H1 (cell line): ENCODE data around the gene PAIP2. TPM values are rescaled to one million over a fixed set of nuclear protein-coding genes. Genes with fewer than 3 reads are reported as not detected.

Experiments used
- CTCF ChIA-PET: fragments of 300-600 bp; sonication (Branson Sonifier 250); formaldehyde crosslinking; loops from one replicate; lab custom pipeline; 2021; ENCODE audit not compliant: partially characterized antibody; lab: Charles Lee
- POLR2A ChIA-PET: fragments of 300-600 bp; sonication (Branson Sonifier 250); formaldehyde crosslinking; loops from one replicate; lab custom pipeline; 2021; ENCODE audit warnings: inconsistent platforms; ENCODE audit not compliant: partially characterized antibody; lab: Charles Lee
- DNase-seq, 2 experiments: peaks; one replicate each; pipeline versions ENCODE4 v3.0.0 to v3.0.0-alpha.2; 2010 to 2022; ENCODE audit warnings: low spot score in 2 of 2, low read depth in 1 of 2, mixed read lengths in 1 of 2
- FAIRE-seq: peaks from 2 replicates; lab custom pipeline; 2011; peaks lifted over from hg19 to GRCh38; lab: Jason Lieb, UNC
- H2AFZ ChIP-seq: 2 replicates; pipeline ENCODE4 v1.8.1; 2012; ENCODE audit warnings: low read length, inconsistent platforms
- H2AK5ac ChIP-seq: 2 replicates; pipeline ENCODE4 v1.6.1; 2013; ENCODE audit warnings: low read depth, low read length
- H2BK120ac ChIP-seq: replicated peaks from 2 replicates; pipeline ENCODE3; 2013; ENCODE audit warnings: low read depth, low read length, inconsistent platforms
- H2BK12ac ChIP-seq: 2 replicates; pipeline ENCODE4 v1.6.1; 2013; ENCODE audit warnings: low read depth, low read length
- H2BK15ac ChIP-seq: 2 replicates; pipeline ENCODE4 v1.6.1; 2013; ENCODE audit warnings: low read length
- H2BK20ac ChIP-seq: 2 replicates; pipeline ENCODE4 v1.6.1; 2013; ENCODE audit warnings: low read length
- H2BK5ac ChIP-seq: 2 replicates; pipeline ENCODE4 v1.6.1; 2013; ENCODE audit warnings: low read depth, low read length
- H3K14ac ChIP-seq: 2 replicates; pipeline ENCODE4 v1.6.1; 2013; ENCODE audit warnings: inconsistent platforms; ENCODE audit not compliant: insufficient read length
- H3K18ac ChIP-seq: 2 replicates; pipeline ENCODE4 v1.6.1; 2013; ENCODE audit warnings: low read length; ENCODE audit errors: extremely low read depth
- H3K23ac ChIP-seq: 2 replicates; pipeline ENCODE4 v1.6.1; 2013; ENCODE audit warnings: inconsistent platforms; ENCODE audit not compliant: insufficient read length
- H3K23me2 ChIP-seq: 2 replicates; pipeline ENCODE4 v1.6.1; 2013; ENCODE audit warnings: low read depth, low read length
- H3K27ac ChIP-seq: 2 replicates; pipeline ENCODE4 v1.6.1; 2011; ENCODE audit warnings: low read depth, low read length, inconsistent platforms
- H3K27me3 ChIP-seq, 4 experiments: replicated peaks in 1 of 4; 1 replicate in 1 of 4; 2 replicates in 3 of 4; pipeline versions ENCODE4 v1.6.1 to v1.8.1; 2011 to 2013; ENCODE audit warnings: low read length in 3 of 4, mild to moderate bottlenecking in 3 of 4, inconsistent platforms in 2 of 4, mixed read lengths in 2 of 4, moderate library complexity in 1 of 4; ENCODE audit not compliant: control insufficient read depth in 3 of 4, insufficient read depth in 3 of 4; ENCODE audit errors: extremely low read depth in 1 of 4
- H3K36me3 ChIP-seq, 4 experiments: 2 replicates each; pipeline versions ENCODE4 v1.6.1 to v1.8.1; 2011 to 2013; ENCODE audit warnings: mild to moderate bottlenecking in 4 of 4, low read length in 3 of 4, moderate library complexity in 2 of 4, control low read depth in 1 of 4, inconsistent platforms in 1 of 4; ENCODE audit not compliant: insufficient read depth in 4 of 4, control insufficient read depth in 2 of 4
- H3K4ac ChIP-seq: replicated peaks from 2 replicates; pipeline ENCODE3; 2013; ENCODE audit warnings: low read length, low read depth, mixed read lengths, inconsistent platforms; ENCODE audit not compliant: insufficient read length
- H3K4me1 ChIP-seq, 4 experiments: replicated peaks in 1 of 4; 1 replicate in 1 of 4; 2 replicates in 3 of 4; pipeline versions ENCODE4 v1.6.1 to v1.8.1; 2011 to 2013; ENCODE audit warnings: low read length in 3 of 4, inconsistent platforms in 2 of 4, mixed read lengths in 1 of 4; ENCODE audit not compliant: insufficient read depth in 4 of 4, control insufficient read depth in 3 of 4
- H3K4me2 ChIP-seq, 2 experiments: 2 replicates each; pipeline versions ENCODE4 v1.6.1 to v1.8.1; 2011 to 2013; ENCODE audit warnings: low read depth in 2 of 2, low read length in 2 of 2, control low read depth in 1 of 2, inconsistent platforms in 1 of 2, mild to moderate bottlenecking in 1 of 2; ENCODE audit not compliant: insufficient read depth in 1 of 2
- H3K4me3 ChIP-seq, 4 experiments: fragments of 200-600, 300-600 bp in 1 of 4; sonication (generic), shearing (Covaris generic), sonication (Bioruptor Twin) in 1 of 4; 2 replicates each; pipeline versions ENCODE4 v1.5.1 to v1.8.1; 2011 to 2016; ENCODE audit warnings: low read length in 4 of 4, low read depth in 3 of 4, control low read depth in 2 of 4, inconsistent platforms in 2 of 4, mild to moderate bottlenecking in 2 of 4, mixed read lengths in 1 of 4, moderate library complexity in 1 of 4; ENCODE audit not compliant: insufficient read depth in 2 of 4; ENCODE audit errors: extremely low read depth in 1 of 4
- H3K56ac ChIP-seq: replicated peaks from 2 replicates; pipeline ENCODE3; 2013; ENCODE audit warnings: low read depth, mild to moderate bottlenecking, mixed read lengths, low read length, inconsistent platforms; ENCODE audit not compliant: insufficient read length
- H3K79me1 ChIP-seq: 2 replicates; pipeline ENCODE4 v1.6.1; 2013; ENCODE audit warnings: low read depth, low read length, control low read depth
- H3K79me2 ChIP-seq, 2 experiments: 2 replicates each; pipeline versions ENCODE4 v1.6.1 to v1.8.1; 2012 to 2013; ENCODE audit warnings: low read length in 2 of 2, mild to moderate bottlenecking in 2 of 2, inconsistent platforms in 1 of 2; ENCODE audit not compliant: insufficient read depth in 2 of 2, control insufficient read depth in 1 of 2
- H3K9ac ChIP-seq, 4 experiments: replicated peaks in 1 of 4; 1 replicate in 1 of 4; 2 replicates in 3 of 4; pipeline versions ENCODE4 v1.6.1 to v1.8.1; 2011 to 2013; ENCODE audit warnings: low read depth in 3 of 4, low read length in 3 of 4, control low read depth in 2 of 4, mild to moderate bottlenecking in 2 of 4, moderate library complexity in 2 of 4, inconsistent platforms in 1 of 4; ENCODE audit errors: extremely low read depth in 1 of 4
- H3K9me3 ChIP-seq, 2 experiments: 2 replicates each; pipeline versions ENCODE4 v1.6.1 to v1.8.1; 2012 to 2013; ENCODE audit warnings: mild to moderate bottlenecking in 2 of 2, moderate library complexity in 2 of 2, control low read depth in 1 of 2, inconsistent platforms in 1 of 2, low read depth in 1 of 2, low read length in 1 of 2, mixed read lengths in 1 of 2; ENCODE audit not compliant: insufficient read depth in 2 of 2
- H4K20me1 ChIP-seq, 2 experiments: replicated peaks in 1 of 2; 2 replicates each; pipeline versions ENCODE3 to v1.8.1; 2011 to 2013; ENCODE audit warnings: inconsistent platforms in 2 of 2, low read length in 2 of 2, mild to moderate bottlenecking in 1 of 2; ENCODE audit not compliant: insufficient read depth in 2 of 2, control insufficient read depth in 1 of 2
- H4K5ac ChIP-seq: 2 replicates; pipeline ENCODE4 v1.6.1; 2013; ENCODE audit warnings: low read length, low read depth, mixed read lengths, inconsistent platforms; ENCODE audit not compliant: insufficient read length
- H4K8ac ChIP-seq: 2 replicates; pipeline ENCODE4 v1.8.0; 2013; ENCODE audit warnings: mild to moderate bottlenecking, moderate library complexity, low read length, inconsistent platforms; ENCODE audit not compliant: insufficient read depth; ENCODE audit errors: extremely low read depth
- H4K91ac ChIP-seq: replicated peaks from 2 replicates; pipeline ENCODE3; 2013; ENCODE audit warnings: low read length, mixed read lengths, inconsistent platforms; ENCODE audit not compliant: insufficient read length
- WGBS, 2 experiments: shearing (Covaris generic) in 1 of 2; methylation state at CpG; one replicate each; pipeline versions ENCODE4 v1.1.6 to v1.1.7; 2013 to 2015; ENCODE audit warnings: low lambda C conversion rate in 2 of 2, mixed read lengths in 2 of 2, inconsistent platforms in 1 of 2, low coverage in 1 of 2, missing lambda C conversion rate in 1 of 2; ENCODE audit not compliant: insufficient replicate concordance in 2 of 2, insufficient coverage in 1 of 2, insufficient read length in 1 of 2; ENCODE audit errors: extremely low coverage in 1 of 2, missing lambda C conversion rate in 1 of 2; 5-methylcytosine and 5-hydroxymethylcytosine counted together
- polyA plus RNA-seq, 7 experiments: library from polyadenylated mRNA; depleted of rRNA in 3 of 7; stranded (reverse) in 5 of 7; unstranded in 2 of 7; fragments of >200 nt in 5 of 7; fragments of 200-250 nt in 2 of 7; gene quantifications; 1 replicate in 5 of 7; 2 replicates in 1 of 7; 4 replicates in 1 of 7; pipeline versions ENCODE4 v1.2.1 to v1.2.3, GENCODE V29; 2011 to 2013; ENCODE audit warnings: missing spikeins in 2 of 7, mixed read lengths in 2 of 7
- total RNA-seq: library from RNA; stranded (reverse); fragmentation: NEBNext Ultra II Directional; extraction: Animal tissue kit (Norgen Biotek cat#: 25700); gene quantifications from 2 replicates; pipeline ENCODE4 v1.2.1, GENCODE V29; 2021

Gene PAIP2
- total and polyA plus RNA-seq, 2 of the 8 experiments (the other 6 are each of a cell fraction or from before 2014, with no cell fraction given) = 87.6 to 162 TPM

- peaks cover 0 to 8% (median 0%) of the 10 kb centered on the region in 4 experiments; a peak in 2 of 7 replicates for H3K4me1 ChIP-seq
- H2BK15ac ChIP-seq = no peak overlapping the region
- no peak overlapping the region for H4K91ac ChIP-seq
- no peak overlapping the region for H3K14ac ChIP-seq
- H3K18ac ChIP-seq = no peak overlapping the region
- H3K4ac ChIP-seq = no peak overlapping the region
- H4K20me1 ChIP-seq = peaks cover 2 to 3% of the 10 kb centered on the region in 2 experiments
- WGBS, 2 experiments = 86% methylated on average over 2 of the region's 2 CpGs; no CpG with 5 or more reads in 1 of the 2 experiments
- H4K5ac ChIP-seq = no peak overlapping the region
- no peaks in the 10 kb centered on the region for H3K23me2 ChIP-seq
- DNase-seq = no peak
- no peaks in the 10 kb centered on the region for H3K79me2 ChIP-seq
- ChIA-PET POLR2A (interaction anchor here (0.9 to 3.9 kb wide), 10 partner anchors 12 to 81 kb away, joined by 3 to 16 read pairs (median 6); partner anchors contain the start of genes MATR3, MZB1 and PAIP2), CTCF (interaction anchor here (0.7 to 1.3 kb wide), 5 partner anchors 13 to 33 kb away, joined by 3 to 4 read pairs (median 3); partner anchors contain the start of gene MZB1)
- H3K9me3 ChIP-seq = no peaks in the 10 kb centered on the region
- no peak overlapping the region for H3K9ac ChIP-seq
- H2BK12ac ChIP-seq = no peak overlapping the region
- H2BK120ac ChIP-seq = no peak overlapping the region
- H3K79me1 ChIP-seq = peaks cover 2% of the 10 kb centered on the region; the same call in 1 of the 2 replicates
- no peak overlapping the region for H4K8ac ChIP-seq
- H3K56ac ChIP-seq = no peak overlapping the region
- FAIRE-seq = no peak
- H2AFZ ChIP-seq = no peak overlapping the region
- no peak overlapping the region for H2AK5ac ChIP-seq
- no peak overlapping the region for H2BK5ac ChIP-seq
- no peak overlapping the region for H3K27ac ChIP-seq
- no peaks in the 10 kb centered on the region for H3K27me3 ChIP-seq
- H3K23ac ChIP-seq = no peak overlapping the region
- H3K4me2 ChIP-seq = no peak overlapping the region
- H2BK20ac ChIP-seq = no peak overlapping the region
- H3K36me3 ChIP-seq = peaks cover 0 to 18% (median 8%) of the 10 kb centered on the region in 4 experiments; a peak in 4 of 8 replicates
- H3K4me3 ChIP-seq = no peak overlapping the region
These were observed 33.3 kb downstream of the PAIP2 start for GRCh38 chr5:139374909-139375308.
